Breast epithelium (tissue), 3 donors: ENCODE measurements around the gene NR2E1.

Experiments used
- CTCF ChIP-seq, 3 donors: fragments of 450-650 bp; IDR thresholded peaks; one replicate each; pipeline ENCODE4 v1.5.1; 2016 to 2017; ENCODE audit warnings: antibody characterized with exemption in 3 of 3, mild to moderate bottlenecking in 3 of 3, moderate library complexity in 3 of 3
- POLR2A ChIP-seq: fragments of 450-650 bp; IDR thresholded peaks from one replicate; pipeline ENCODE4 v1.6.1; 2016; ENCODE audit warnings: antibody characterized with exemption, mild to moderate bottlenecking, moderate library complexity
- POLR2AphosphoS5 ChIP-seq, 3 donors: sonication (generic); formaldehyde crosslinking; IDR thresholded peaks; one replicate each; pipeline ENCODE4 v1.6.1; 2017; ENCODE audit warnings: antibody characterized with exemption in 3 of 3

- TF ChIP-seq POLR2A (no peak), CTCF (IDR thresholded peaks at IDR 0.05) (no peak), POLR2AphosphoS5 (IDR thresholded peaks at IDR 0.05) (no peak)
These were observed 5.6 kb downstream of the NR2E1 start for GRCh38 chr6:108171291-108171917.
